HepG2 (cell line): ENCODE results near the gene RGL3. TPM values are rescaled to one million over a fixed set of nuclear protein-coding genes. Genes with fewer than 3 reads are reported as not detected.
A peak's percentile ranks its signal among the peaks of the same experiment; 100 is the strongest.

Experiments
- ATAC-seq: fragments of 200-7000 bp; cut with Tn5 transposase; 3 replicates; pipeline ENCODE4 v1.9.1; 2020; ENCODE audit warnings: mild to moderate bottlenecking, moderate library complexity
- BruUV-seq: library from RNA; stranded (reverse); fragments of 400-500 nt; replicated peaks from 2 replicates; lab custom pipeline; 2021; lab: Mats Ljungman, UMichigan
- CTCF ChIA-PET: fragments of 300-600 bp; formaldehyde crosslinking; extraction: SDS; loops from one replicate; lab custom pipeline; 2021; ENCODE audit warnings: low total read pairs, inconsistent platforms, low intra/inter-chr PET ratio; lab: Yijun Ruan, JAX
- POLR2A ChIA-PET: fragments of 350-600 bp; sonication (Branson Sonifier 250); formaldehyde crosslinking; loops from one replicate; lab custom pipeline; 2020; ENCODE audit warnings: antibody characterized with exemption, inconsistent platforms; lab: Yijun Ruan, JAX
- DNase-seq: peaks from one replicate; pipeline ENCODE4 v3.0.0-alpha.2; 2015; ENCODE audit warnings: low spot score
- FAIRE-seq: peaks from 3 replicates; lab custom pipeline; 2011; peaks lifted over from hg19 to GRCh38; lab: Jason Lieb, UNC
- H2AFZ ChIP-seq: one replicate; pipeline ENCODE4 v1.6.1; 2011; ENCODE audit warnings: low read length, inconsistent platforms
- H3K27ac ChIP-seq: fragments of 300-600 bp; 3 replicates; pipeline ENCODE4 v1.8.0; 2011; ENCODE audit warnings: mixed run types, mild to moderate bottlenecking, mixed read lengths, low read length, inconsistent platforms; ENCODE audit not compliant: insufficient read depth; ENCODE audit errors: extremely low read length
- H3K27me3 ChIP-seq, 2 experiments: fragments of 200-600 bp in 1 of 2; 2 replicates in 1 of 2; 3 replicates in 1 of 2; pipeline versions ENCODE4 v1.6.0 to v1.8.0; 2011; ENCODE audit warnings: low read length in 2 of 2, mild to moderate bottlenecking in 2 of 2, moderate library complexity in 2 of 2, inconsistent platforms in 1 of 2; ENCODE audit not compliant: insufficient read depth in 2 of 2, control insufficient read depth in 1 of 2
- H3K36me3 ChIP-seq, 2 experiments: fragments of 200-600 bp in 1 of 2; replicated peaks in 1 of 2; 2 replicates in 1 of 2; 3 replicates in 1 of 2; pipeline versions ENCODE4 v1.5.1 to v1.8.0; 2011; ENCODE audit warnings: low read length in 2 of 2, inconsistent platforms in 1 of 2; ENCODE audit not compliant: insufficient read depth in 2 of 2, control insufficient read depth in 1 of 2
- H3K4me1 ChIP-seq: 2 replicates; pipeline ENCODE4 v1.5.1; 2012; ENCODE audit warnings: low read length, inconsistent platforms; ENCODE audit not compliant: insufficient read depth
- H3K4me2 ChIP-seq: 2 replicates; pipeline ENCODE4 v1.6.0; 2011; ENCODE audit warnings: low read depth, low read length, inconsistent platforms
- H3K4me3 ChIP-seq, 3 experiments: fragments of 200-600 bp in 1 of 3; sonication (generic), shearing (Covaris generic) in 1 of 3; replicated peaks in 1 of 3; 2 replicates each; pipeline ENCODE4 v1.5.1; 2011 to 2016; ENCODE audit warnings: low read length in 3 of 3, inconsistent platforms in 2 of 3, low read depth in 2 of 3, mild to moderate bottlenecking in 2 of 3, control low read depth in 1 of 3, mixed read lengths in 1 of 3; ENCODE audit not compliant: insufficient read depth in 1 of 3
- H3K79me2 ChIP-seq: one replicate; pipeline ENCODE4 v1.6.1; 2011; ENCODE audit warnings: low read length, inconsistent platforms; ENCODE audit not compliant: insufficient read depth
- H3K9ac ChIP-seq: 2 replicates; pipeline ENCODE4 v1.6.0; 2011; ENCODE audit warnings: mild to moderate bottlenecking, low read depth, low read length, inconsistent platforms; ENCODE audit not compliant: insufficient read depth
- H3K9me3 ChIP-seq: 2 replicates; pipeline ENCODE4 v1.5.1; 2012; ENCODE audit warnings: mild to moderate bottlenecking, low read length
- H4K20me1 ChIP-seq: 2 replicates; pipeline ENCODE4 v1.6.0; 2011; ENCODE audit warnings: inconsistent platforms, mild to moderate bottlenecking, low read length, moderate library complexity; ENCODE audit not compliant: insufficient read depth
- ATRX ChIP-seq: sonication (generic); formaldehyde crosslinking; IDR thresholded peaks from 2 replicates; pipeline ENCODE4 v1.4.0; 2020; ENCODE audit warnings: missing genetic modification reagents, borderline replicate concordance
- DNMT1 ChIP-seq: sonication (generic); formaldehyde crosslinking; IDR thresholded peaks from 2 replicates; pipeline ENCODE4 v1.5.1; 2020; ENCODE audit warnings: mild to moderate bottlenecking, missing genetic modification reagents
- FIP1L1 ChIP-seq: fragments of 200-400 bp; formaldehyde crosslinking; IDR thresholded peaks from 2 replicates; pipeline ENCODE4 v1.6.1; 2018; ENCODE audit warnings: low read depth, mild to moderate bottlenecking, low read length, moderate library complexity, borderline replicate concordance; ENCODE audit not compliant: insufficient read depth
- HNRNPL ChIP-seq: fragments of 200-400 bp; formaldehyde crosslinking; IDR thresholded peaks from 2 replicates; pipeline ENCODE4 v1.6.1; 2017; ENCODE audit warnings: mild to moderate bottlenecking, low read depth, low read length
- HNRNPUL1 ChIP-seq: fragments of 200-400 bp; formaldehyde crosslinking; IDR thresholded peaks from 2 replicates; pipeline ENCODE4 v1.6.1; 2017; ENCODE audit warnings: low read depth, mild to moderate bottlenecking, low read length, moderate library complexity
- IRX3 ChIP-seq: sonication (generic); formaldehyde crosslinking; IDR thresholded peaks from 2 replicates; pipeline ENCODE4 v1.8.1; 2023; ENCODE audit warnings: mild to moderate bottlenecking, low read depth, missing genetic modification reagents, borderline replicate concordance
- KMT2A ChIP-seq: sonication (generic); formaldehyde crosslinking; IDR thresholded peaks from 2 replicates; pipeline ENCODE4 v1.4.0; 2020; ENCODE audit warnings: missing genetic modification reagents
- NR2F6 ChIP-seq, 2 experiments: IDR thresholded peaks; 2 replicates each; pipeline ENCODE4 v1.6.1; 2016; ENCODE audit warnings: antibody characterized with exemption in 1 of 2, mild to moderate bottlenecking in 1 of 2
- ZNF12 ChIP-seq: sonication (generic); formaldehyde crosslinking; IDR thresholded peaks from 2 replicates; pipeline ENCODE4 v1.5.0; 2020; ENCODE audit warnings: missing genetic modification reagents
- ZNF263 ChIP-seq: sonication (generic); formaldehyde crosslinking; IDR thresholded peaks from 2 replicates; pipeline ENCODE4 v1.4.0; 2020; ENCODE audit warnings: missing genetic modification reagents
- ZNF569 ChIP-seq: sonication (generic); formaldehyde crosslinking; IDR thresholded peaks from 2 replicates; pipeline ENCODE4 v1.5.0; 2020; ENCODE audit warnings: mild to moderate bottlenecking, missing genetic modification reagents, moderate library complexity, borderline replicate concordance
- ZNF891 ChIP-seq: sonication (generic); formaldehyde crosslinking; IDR thresholded peaks from 2 replicates; pipeline ENCODE4 v1.5.0; 2020; ENCODE audit warnings: mild to moderate bottlenecking, missing genetic modification reagents
- WGBS: methylation state at CpG from one replicate; pipeline ENCODE4 v1.1.6; 2017; ENCODE audit warnings: low lambda C conversion rate; 5-methylcytosine and 5-hydroxymethylcytosine counted together
- in situ Hi-C: cut with HindIII; loops from 2 replicates; pipeline ENCODE4 v1.10.0; 2017; ENCODE audit warnings: low pct_unique_long_range_greater_than_20kb; ENCODE audit not compliant: extremely low pct_ligation_motif_present
- intact Hi-C: fragments of 100-400 bp; cut with micrococcal nuclease; formaldehyde crosslinking; loops from one replicate; pipeline ENCODE4 v1.10.0; 2022; ENCODE audit not compliant: unreplicated experiment
- polyA plus RNA-seq, 8 experiments: library from polyadenylated mRNA; depleted of rRNA in 3 of 8; stranded (reverse) in 7 of 8; unstranded in 1 of 8; fragments of >200 nt; fragmentation: Illumina TruSeq in 4 of 8; extraction: Trizol in 4 of 8; gene quantifications; 2 replicates each; pipeline versions ENCODE4 v1.2.1 to v1.2.3, GENCODE V29; 2011 to 2016; ENCODE audit warnings: low read depth in 4 of 8, missing spikeins in 1 of 8, mixed read lengths in 1 of 8; ENCODE audit not compliant: insufficient read depth in 1 of 8
- total RNA-seq, 5 experiments: library from RNA; depleted of rRNA; stranded (reverse); fragments of >200 nt; fragmentation: Illumina TruSeq; extraction: Trizol; gene quantifications; 2 replicates each; pipeline ENCODE4 v1.2.3, GENCODE V29; 2016; ENCODE audit warnings: low read depth in 1 of 5
- TF ChIP-seq, protein P1 (sequence below), 2 experiments: sonication (generic) in 1 of 2; formaldehyde crosslinking in 1 of 2; IDR thresholded peaks; 2 replicates each; pipeline versions ENCODE4 v1.4.0 to v1.6.1; 2016 to 2020; ENCODE audit warnings: borderline replicate concordance in 1 of 2, low read depth in 1 of 2, mild to moderate bottlenecking in 1 of 2, missing genetic modification reagents in 1 of 2
- TF ChIP-seq, protein P2 (sequence below): sonication (generic); formaldehyde crosslinking; IDR thresholded peaks from 2 replicates; pipeline ENCODE4 v1.8.0; 2022; ENCODE audit warnings: missing genetic modification reagents, mild to moderate bottlenecking, moderate library complexity, borderline replicate concordance

Gene RGL3
- total and polyA plus RNA-seq, 2 of the 13 experiments (the other 11 are each of a cell fraction or from before 2014, with no cell fraction given): 4.2 to 7.6 TPM

DNA sequence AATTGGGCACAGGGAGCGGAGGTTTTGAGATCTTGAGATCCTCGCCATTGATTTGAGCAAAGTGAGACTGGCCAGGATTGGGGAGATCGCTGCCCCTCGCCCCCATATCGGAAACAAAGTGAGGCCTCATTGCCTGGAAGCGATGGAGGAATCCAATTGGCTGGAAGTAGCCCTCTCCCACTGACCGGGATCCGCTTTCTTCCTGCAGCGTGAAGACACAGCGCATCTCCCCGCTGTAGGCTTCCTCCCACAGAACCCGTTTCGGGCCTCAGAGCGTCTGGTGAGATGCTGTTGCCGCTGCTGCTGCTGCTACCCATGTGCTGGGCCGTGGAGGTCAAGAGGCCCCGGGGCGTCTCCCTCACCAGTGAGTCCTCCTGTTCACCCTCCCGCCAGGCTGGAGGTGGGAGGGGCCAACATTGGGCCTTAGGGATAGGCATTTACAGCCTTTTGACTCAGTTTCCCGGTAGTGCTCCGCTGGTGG, 16.8 kb upstream of the RGL3 start (continued):
- TF ChIP-seq, protein P1, sequence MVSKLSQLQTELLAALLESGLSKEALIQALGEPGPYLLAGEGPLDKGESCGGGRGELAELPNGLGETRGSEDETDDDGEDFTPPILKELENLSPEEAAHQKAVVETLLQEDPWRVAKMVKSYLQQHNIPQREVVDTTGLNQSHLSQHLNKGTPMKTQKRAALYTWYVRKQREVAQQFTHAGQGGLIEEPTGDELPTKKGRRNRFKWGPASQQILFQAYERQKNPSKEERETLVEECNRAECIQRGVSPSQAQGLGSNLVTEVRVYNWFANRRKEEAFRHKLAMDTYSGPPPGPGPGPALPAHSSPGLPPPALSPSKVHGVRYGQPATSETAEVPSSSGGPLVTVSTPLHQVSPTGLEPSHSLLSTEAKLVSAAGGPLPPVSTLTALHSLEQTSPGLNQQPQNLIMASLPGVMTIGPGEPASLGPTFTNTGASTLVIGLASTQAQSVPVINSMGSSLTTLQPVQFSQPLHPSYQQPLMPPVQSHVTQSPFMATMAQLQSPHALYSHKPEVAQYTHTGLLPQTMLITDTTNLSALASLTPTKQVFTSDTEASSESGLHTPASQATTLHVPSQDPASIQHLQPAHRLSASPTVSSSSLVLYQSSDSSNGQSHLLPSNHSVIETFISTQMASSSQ (IDR thresholded peaks at IDR 0.05; ENCODE audit: low read depth): no peak
- TF ChIP-seq, protein P1 (CRISPR knock-in tag; IDR thresholded peaks at IDR 0.05; ENCODE audit: borderline replicate concordance): no peak
- TF ChIP-seq NR2F6 (IDR thresholded peaks at IDR 0.05) (peak; percentile 46; the same call in 1 of the 2 replicates), NR2F6 (CRISPR knock-in tag; IDR thresholded peaks at IDR 0.05) (no peak), KMT2A (CRISPR knock-in tag) (no peak), HNRNPL (0 out of 2 replicates have a peak, but pooled peaks have one; percentile 8), DNMT1 (0 out of 2 replicates have a peak, but pooled peaks have one; percentile 38)

DNA sequence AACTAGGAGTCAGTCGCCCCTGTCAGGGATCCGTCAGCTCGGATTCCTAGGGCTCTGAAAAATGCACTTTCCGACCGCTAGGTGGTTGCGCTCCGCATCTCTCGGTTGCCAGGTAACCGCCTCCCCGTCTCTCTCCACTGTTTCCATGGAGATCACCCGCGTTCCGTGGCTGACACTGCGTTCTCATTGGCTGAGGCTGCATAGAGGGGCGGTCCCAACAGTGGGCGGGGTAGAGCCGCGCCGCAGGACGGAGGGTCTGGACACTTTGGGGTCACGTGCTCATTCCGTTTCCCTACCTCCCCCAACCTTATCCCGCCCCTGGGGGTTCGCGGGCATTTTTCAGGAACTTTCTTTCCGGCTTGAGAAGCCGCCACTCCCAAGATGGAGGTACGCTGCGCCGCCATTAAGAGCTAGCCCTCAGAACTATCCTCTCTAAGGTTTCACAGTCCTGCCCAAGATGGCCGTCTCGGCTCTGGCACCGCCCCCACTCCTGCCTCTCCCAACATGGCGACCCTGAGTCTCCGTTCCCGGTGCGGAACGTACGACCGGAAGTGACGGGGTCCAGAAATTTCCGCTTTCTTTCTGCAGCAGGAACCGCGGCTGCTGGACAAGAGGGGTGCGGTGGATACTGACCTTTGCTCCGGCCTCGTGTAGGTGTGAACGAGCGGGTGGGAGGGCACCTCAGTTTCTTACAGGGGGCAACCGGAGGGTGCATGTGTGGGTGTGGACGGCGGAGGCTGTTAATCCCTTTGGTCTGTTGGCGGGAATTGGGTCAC, 16.1 kb upstream of the RGL3 start, which contains the start of the genes ODAD3 and PRKCSH:
Gene ODAD3, minus strand, starts transcription at position 65 of the 776 bp plus-strand sequence. CDS start 105 bp downstream, outside the sequence.
Gene PRKCSH, plus strand, starts transcription at position 579 of the 776 bp plus-strand sequence. CDS start 483 bp downstream, outside the sequence.
- Histone ChIP-seq H3K4me2 (peak within 1 kb of the TSS; percentile 91), H3K27ac (peak within 1 kb of the TSS; percentile 71), H3K9me3 (no peaks in the 10 kb centered on the region), H3K27me3 (no peaks in the 10 kb centered on the region), H3K9ac (peak within 1 kb of the TSS; percentile 83), H4K20me1 (no peaks in the 10 kb centered on the region), H3K4me1 (peaks cover 20% of the 10 kb centered on the region), H2AFZ (no peak within 1 kb of the TSS), H3K4me3 (peak within 1 kb of the TSS; percentile 78 to 88 (median 81)), H3K36me3 (peaks cover 7 to 18% of the 10 kb centered on the region in 2 experiments), H3K79me2 (peaks cover 15% of the 10 kb centered on the region)
- DNase-seq: peak; percentile 99
- ATAC-seq: peak; percentile 96
- FAIRE-seq: peak; percentile 97
- POLR2A ChIA-PET: interaction anchor here (1.0 to 2.5 kb wide), 13 partner anchors 9 to 141 kb away, joined by 3 to 40 read pairs (median 7); partner anchors contain the start of genes CCDC159, EPOR, RGL3 and SWSAP1
- CTCF ChIA-PET: interaction anchor here (1.6 kb wide), 1 partner anchor 54 kb away, joined by 9 read pairs; no protein-coding TSS in a partner anchor
- WGBS: 0% methylated on average over 34 of the region's 53 CpGs
- in situ Hi-C loops (no loop called here), intact Hi-C loops (loop anchor here (1.0 kb wide), 1 partner anchor 54 kb away; no protein-coding TSS in a partner anchor)
- BruUV-seq: TSS peak; percentile 57
- TF ChIP-seq ATRX (CRISPR knock-in tag) (no peak), ZNF12 (no peak), HNRNPUL1 (no peak), IRX3 (CRISPR knock-in tag) (no peak), ZNF569 (CRISPR knock-in tag) (no peak), ZNF263 (CRISPR knock-in tag) (no peak), FIP1L1 (no peak; the same call in 1 of the 2 replicates), ZNF891 (no peak)
- TF ChIP-seq, protein P2, sequence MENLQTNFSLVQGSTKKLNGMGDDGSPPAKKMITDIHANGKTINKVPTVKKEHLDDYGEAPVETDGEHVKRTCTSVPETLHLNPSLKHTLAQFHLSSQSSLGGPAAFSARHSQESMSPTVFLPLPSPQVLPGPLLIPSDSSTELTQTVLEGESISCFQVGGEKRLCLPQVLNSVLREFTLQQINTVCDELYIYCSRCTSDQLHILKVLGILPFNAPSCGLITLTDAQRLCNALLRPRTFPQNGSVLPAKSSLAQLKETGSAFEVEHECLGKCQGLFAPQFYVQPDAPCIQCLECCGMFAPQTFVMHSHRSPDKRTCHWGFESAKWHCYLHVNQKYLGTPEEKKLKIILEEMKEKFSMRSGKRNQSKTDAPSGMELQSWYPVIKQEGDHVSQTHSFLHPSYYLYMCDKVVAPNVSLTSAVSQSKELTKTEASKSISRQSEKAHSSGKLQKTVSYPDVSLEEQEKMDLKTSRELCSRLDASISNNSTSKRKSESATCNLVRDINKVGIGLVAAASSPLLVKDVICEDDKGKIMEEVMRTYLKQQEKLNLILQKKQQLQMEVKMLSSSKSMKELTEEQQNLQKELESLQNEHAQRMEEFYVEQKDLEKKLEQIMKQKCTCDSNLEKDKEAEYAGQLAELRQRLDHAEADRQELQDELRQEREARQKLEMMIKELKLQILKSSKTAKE (CRISPR knock-in tag): no peak; the same call in 1 of the 2 replicates
